HG03565 (cell line): Measurements from ENCODE around the gene HEXD.
"Not testable (repeated sequence)": the region's sequence is repeated elsewhere in the genome, so short reads cannot be mapped to it uniquely, and the experiment has no call there.

Experiments
- ATAC-seq: cut with Tn5 transposase; IDR thresholded peaks from one replicate; pipeline ENCODE4 v1.9.1; 2021; ENCODE audit warnings: mild to moderate bottlenecking, moderate library complexity; ENCODE audit not compliant: unreplicated experiment

The HEXD gene

GRCh38 chr17:82439829-82440365 is 21.8 kb downstream of the HEXD start:
- no peak for ATAC-seq

GRCh38 chr17:82440469-82440981 is 22.4 kb downstream of the HEXD start:
- no peak for ATAC-seq

- ATAC-seq = no peak
These were observed 23.0 kb downstream of the HEXD start for GRCh38 chr17:82440991-82441627.

- no peak for ATAC-seq
These were observed 23.7 kb downstream of the HEXD start for GRCh38 chr17:82441691-82442487.

GRCh38 chr17:82442643-82443464 is 24.7 kb downstream of the HEXD start:
- ATAC-seq = no peak

GRCh38 chr17:82443465-82444283 is 25.5 kb downstream of the HEXD start:
- ATAC-seq = no peak

GRCh38 chr17:82444284-82444893 is 26.2 kb downstream of the HEXD start:
- ATAC-seq = no peak

GRCh38 chr17:82444941-82445521 is 26.9 kb downstream of the HEXD start:
- no peak for ATAC-seq

- ATAC-seq = no peak
These were observed 27.4 kb downstream of the HEXD start for GRCh38 chr17:82445542-82445941.

- no peak for ATAC-seq
These were observed 28.0 kb downstream of the HEXD start for GRCh38 chr17:82446124-82446523.

- ATAC-seq = no peak
These were observed 28.5 kb downstream of the HEXD start for GRCh38 chr17:82446649-82447048.

- ATAC-seq = no peak
These were observed 29.7 kb downstream of the HEXD start for GRCh38 chr17:82447876-82448275.

- ATAC-seq = peak; percentile 35
These were observed 31.2 kb downstream of the HEXD start for GRCh38 chr17:82449131-82449882.

- ATAC-seq = no peak
These were observed 31.8 kb downstream of the HEXD start for GRCh38 chr17:82449883-82450356.

- ATAC-seq = peak; percentile 49
These were observed 32.4 kb downstream of the HEXD start, which contains the start of gene CYBC1 for GRCh38 chr17:82450357-82451106. CYBC1 (minus strand) TSS chr17:82450752; CDS start chr17:82449254, 1,498 bp downstream.

GRCh38 chr17:82452162-82452561 is 34.0 kb downstream of the HEXD start:
- no peak for ATAC-seq

- not testable (repeated sequence) for ATAC-seq
These were observed 35.0 kb downstream of the HEXD start for GRCh38 chr17:82453151-82453550.

- ATAC-seq = not testable (repeated sequence)
These were observed 35.6 kb downstream of the HEXD start for GRCh38 chr17:82453706-82454105.
